COLO668 (cell line): ENCODE results near the gene SYT12.
"Not testable (repeated sequence)": the region's sequence is repeated elsewhere in the genome, so short reads cannot be mapped to it uniquely, and the experiment has no call there.

Experiments used
- DNase-seq: peaks from one replicate; lab custom pipeline; 2025; ENCODE audit not compliant: unreplicated experiment; lab: John Stamatoyannopoulos, UW

SYT12 gene

GRCh38 chr11:67022961-67023956, at the start of gene SYT12:
Gene SYT12 (plus strand): TSS chr11:67023134. CDS start chr11:67030145, 7,011 bp downstream.
- peak; percentile 27 for DNase-seq

- DNase-seq: no peak
Observed at GRCh38 chr11:66973956-66974580, 48.9 kb upstream of the SYT12 start.

GRCh38 chr11:66974724-66975404, 48.1 kb upstream of the SYT12 start, which contains the start of gene C11orf86:
Gene C11orf86 (plus strand): TSS chr11:66975304. CDS start chr11:66975363, 59 bp downstream.
- no peak for DNase-seq

- no peak for DNase-seq
Observed at GRCh38 chr11:66975405-66976027, 47.4 kb upstream of the SYT12 start.

- DNase-seq: peak; percentile 11
Observed at GRCh38 chr11:66976028-66976467, 46.9 kb upstream of the SYT12 start.

GRCh38 chr11:66976925-66977324, 46.0 kb upstream of the SYT12 start:
- DNase-seq: no peak

GRCh38 chr11:66978229-66978628, 44.7 kb upstream of the SYT12 start:
- DNase-seq: no peak

- DNase-seq: no peak
Observed at GRCh38 chr11:66978717-66979116, 44.2 kb upstream of the SYT12 start.

DNA sequence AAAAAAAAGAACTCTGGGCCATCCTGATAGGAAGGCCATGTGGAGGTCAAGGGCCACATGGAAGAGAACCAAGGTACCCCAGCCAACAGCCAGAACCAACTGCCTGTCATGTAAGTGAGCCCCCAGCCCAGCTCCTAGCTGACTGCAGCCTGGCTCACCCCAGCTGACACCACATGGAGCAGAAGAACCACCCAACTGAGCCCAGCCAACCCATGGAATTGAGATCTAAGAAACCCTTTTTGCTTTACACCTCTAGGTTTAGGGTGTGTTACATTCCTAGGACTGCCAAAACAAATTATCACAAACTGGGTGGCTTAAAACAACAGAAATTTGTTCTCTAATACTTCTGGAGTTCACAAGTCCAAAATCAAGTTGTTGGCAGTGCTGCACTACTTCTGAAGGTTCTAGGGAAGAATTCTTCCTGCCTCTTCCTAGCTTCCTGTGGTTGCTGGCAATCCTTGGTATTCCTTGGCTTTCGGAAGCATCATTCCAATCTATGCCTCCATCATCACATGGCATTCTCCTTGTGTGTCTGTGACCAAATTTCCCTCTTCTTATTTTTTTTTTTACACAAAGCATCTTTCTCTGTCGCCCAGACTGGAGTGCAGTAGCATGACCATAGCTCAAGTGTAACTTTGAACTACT, 43.5 kb upstream of the SYT12 start:
- DNase-seq: no peak

GRCh38 chr11:66981976-66982578, 40.9 kb upstream of the SYT12 start:
- peak; percentile 85 for DNase-seq

DNA sequence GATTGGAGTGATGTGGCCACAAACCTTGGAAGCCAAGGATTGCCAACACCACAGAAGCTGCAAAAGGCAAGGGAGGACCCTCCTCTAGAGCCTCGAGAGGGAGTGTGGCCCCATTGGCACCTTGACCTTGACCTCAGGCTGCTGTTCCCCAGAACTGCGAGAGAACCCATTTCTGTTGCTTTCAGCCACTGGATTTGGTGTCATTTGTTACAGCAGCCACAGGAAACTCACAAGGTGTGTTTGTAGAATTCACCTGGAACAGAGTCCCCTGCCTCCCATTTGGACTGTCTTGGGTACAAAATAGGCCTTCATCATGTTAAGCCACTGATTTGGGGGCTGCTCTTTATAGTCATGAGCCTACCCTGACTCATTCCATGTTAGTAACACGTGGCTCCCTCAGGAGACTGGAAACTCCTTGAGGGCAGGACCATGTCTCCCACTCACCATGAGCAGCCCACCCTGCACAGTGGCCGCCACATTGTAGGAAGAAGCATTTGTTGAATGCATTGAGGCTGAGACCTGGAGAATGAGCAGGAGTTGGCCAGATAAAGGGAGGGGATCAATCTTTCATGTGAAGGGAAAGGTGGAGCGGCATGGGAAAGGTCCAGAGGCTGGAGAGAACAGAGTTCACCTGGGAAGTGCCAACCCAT, 39.5 kb upstream of the SYT12 start:
- no peak for DNase-seq

GRCh38 chr11:66985508-66986177, 37.3 kb upstream of the SYT12 start:
- no peak for DNase-seq

DNA sequence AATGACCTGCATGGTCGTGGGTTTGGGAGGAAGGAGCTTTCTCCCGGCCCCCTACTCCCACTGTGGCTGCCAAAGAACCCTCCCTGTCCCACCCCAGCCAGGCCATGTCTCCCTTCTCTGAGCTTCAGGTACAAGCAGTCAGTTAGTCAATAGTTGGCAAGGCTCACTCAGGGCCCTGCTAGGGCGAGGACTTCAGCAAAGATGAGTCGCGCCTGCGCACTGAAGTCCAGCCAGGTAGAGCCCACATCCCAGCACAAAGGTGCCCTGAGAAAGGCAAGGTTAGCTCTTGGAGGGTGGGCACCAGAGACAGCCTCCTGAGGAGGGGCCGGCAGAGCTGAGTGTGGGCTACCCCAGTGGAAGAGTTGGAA, 36.8 kb upstream of the SYT12 start:
- DNase-seq: no peak

DNA sequence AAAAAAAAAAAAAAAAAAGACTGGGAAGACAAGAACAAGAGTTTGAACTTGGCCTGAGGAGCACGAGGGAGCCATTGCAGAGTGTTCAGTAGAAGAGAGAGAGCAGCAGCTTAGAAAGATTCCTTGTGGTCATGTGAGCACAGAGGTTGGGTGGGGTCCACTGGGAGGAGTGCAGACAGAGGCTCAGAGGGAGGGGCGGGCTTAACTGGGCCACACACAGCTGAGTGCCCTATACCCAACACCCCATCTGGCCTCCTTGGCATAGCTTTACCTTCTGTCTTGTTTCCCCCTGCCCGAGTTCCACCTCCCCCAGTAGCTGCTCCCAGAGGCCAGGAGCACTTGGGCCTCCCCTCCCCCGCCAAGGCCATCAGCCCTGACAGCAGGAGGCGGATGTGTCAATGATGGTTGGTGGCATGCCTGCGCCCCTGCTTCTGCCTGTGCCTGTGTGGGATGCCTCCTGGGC, 35.7 kb upstream of the SYT12 start:
- DNase-seq: no peak

DNA sequence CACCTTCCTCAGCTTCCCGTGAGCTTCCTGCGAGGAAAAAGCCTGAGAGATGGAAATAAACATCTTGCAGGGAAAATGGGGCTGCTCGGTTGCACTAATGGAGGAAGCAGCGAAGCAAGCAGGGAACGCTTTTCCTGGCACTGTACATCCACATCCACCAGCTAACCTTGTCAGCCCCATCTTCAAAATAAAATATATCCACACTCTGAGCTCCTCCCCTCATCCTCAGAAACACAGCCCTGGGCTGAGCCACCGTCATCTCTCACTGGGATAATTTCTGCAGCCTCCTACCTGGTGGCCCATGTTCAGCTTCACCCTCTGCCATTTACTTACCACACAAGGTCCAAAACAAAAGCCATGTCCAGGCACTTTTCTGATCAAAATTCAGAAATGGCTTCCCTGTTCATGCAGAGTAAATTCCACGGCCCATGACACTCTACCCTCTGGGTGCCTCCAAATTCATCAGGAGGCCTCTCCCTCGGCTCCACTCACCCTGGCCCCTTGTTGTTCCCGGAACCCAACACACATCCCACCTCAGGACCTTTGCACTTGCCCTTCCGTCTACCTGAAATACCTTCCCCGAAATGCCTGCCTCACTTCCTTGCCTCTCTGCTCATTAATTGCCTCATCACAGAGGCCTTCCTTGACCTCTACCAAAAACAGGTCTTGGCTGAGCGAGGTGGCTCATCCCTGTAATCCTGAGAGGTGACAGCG, 34.9 kb upstream of the SYT12 start:
- DNase-seq: no peak

GRCh38 chr11:66988741-66989140, 34.2 kb upstream of the SYT12 start:
- not testable (repeated sequence) for DNase-seq

DNA sequence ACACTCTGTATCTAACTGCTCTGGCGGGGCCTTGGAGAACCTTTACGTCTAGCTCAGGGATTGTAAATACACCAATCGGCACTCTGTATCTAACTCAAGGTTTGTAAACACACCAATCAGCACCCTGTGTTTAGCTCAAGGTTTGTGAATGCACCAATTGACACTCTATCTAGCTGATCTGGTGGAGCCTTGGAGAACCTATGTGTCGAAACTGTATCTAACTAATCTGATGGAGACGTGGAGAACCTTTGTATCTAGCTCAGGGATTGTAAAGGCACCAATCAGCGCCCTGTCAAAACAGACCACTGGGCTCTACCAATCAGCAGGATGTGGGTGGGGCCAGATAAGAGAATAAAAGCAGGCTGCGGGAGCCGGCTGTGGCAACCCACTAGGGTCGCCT, 33.6 kb upstream of the SYT12 start:
- not testable (repeated sequence) for DNase-seq

DNA sequence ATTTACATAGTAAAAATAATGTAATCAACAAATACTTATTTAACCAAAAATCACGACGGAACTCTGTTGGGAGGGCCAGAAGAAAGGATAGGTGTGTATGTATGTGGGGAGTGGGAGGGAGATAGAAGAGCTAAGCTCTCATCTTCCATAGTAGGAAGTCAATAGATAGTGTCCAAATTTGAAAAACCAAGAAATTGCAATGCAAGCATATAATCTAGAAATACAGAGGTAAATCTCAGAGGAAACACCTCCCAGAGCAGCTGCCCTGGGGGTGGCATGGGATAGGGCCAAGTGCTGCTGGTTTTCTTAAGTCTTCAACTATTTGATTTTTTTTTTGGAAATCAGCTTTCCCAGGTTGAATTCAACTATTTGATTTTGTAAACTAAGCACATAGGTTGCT, 30.9 kb upstream of the SYT12 start:
- DNase-seq: no peak
